CD4-positive, alpha-beta T cell treated with Interleukin-17A for 4 hours (primary cell): ENCODE data around the gene ARL16.

Source experiments
- DNase-seq: peaks from one replicate; pipeline ENCODE4 v3.0.0-alpha.2; 2020; ENCODE audit warnings: mixed read lengths

ARL16 gene

DNA sequence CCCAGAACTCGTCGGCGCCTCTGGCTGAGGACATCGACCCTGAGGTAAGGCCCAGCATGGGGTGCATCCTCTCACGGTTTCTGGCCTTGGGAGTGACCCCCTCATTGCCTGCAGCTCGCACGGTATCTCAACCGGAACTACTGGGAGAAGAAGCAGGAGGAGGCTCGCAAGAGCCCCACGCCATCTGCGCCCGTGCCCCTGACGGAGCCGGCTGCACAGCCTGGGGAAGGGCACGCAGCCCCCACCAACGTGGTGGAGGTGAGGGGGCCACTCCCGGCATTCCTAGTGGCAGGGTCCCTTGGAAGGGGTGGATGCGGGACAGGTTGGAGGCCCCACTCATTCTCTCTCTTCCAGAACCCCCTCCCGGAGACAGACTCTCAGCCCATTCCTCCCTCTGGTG is 11.2 kb upstream of the ARL16 start:
- DNase-seq: no peak

DNA sequence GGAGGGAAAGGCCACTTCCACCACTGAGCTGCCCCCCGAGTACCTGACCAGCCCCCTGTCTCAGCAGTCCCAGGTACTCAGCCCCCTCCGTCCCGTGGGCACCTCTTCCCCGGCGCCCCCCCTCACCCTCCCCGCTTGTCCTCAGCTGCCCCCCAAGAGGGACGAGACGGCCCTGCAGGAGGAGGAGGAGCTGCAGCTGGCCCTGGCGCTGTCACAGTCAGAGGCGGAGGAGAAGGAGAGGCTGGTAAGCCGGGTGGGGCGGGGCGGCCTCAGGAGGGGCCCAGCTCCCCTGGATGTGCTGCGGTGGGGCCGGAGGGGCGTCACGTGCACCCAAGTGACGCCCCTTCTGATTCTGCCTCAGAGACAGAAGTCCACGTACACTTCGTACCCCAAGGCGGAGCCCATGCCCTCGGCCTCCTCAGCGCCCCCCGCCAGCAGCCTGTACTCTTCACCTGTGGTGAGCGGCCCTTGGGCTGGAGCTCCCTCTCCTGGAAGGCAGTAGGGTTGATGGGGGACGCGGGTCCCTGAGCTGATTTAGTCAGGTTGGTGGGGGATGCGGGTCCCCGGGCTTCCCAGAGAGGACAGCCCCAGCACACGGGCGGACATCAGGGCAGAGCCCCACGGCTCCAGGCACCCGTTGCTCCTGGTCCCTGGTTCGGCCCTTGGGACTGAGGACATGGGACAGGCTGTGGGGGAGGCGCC is 10.1 kb upstream of the ARL16 start:
- no peak for DNase-seq

DNA sequence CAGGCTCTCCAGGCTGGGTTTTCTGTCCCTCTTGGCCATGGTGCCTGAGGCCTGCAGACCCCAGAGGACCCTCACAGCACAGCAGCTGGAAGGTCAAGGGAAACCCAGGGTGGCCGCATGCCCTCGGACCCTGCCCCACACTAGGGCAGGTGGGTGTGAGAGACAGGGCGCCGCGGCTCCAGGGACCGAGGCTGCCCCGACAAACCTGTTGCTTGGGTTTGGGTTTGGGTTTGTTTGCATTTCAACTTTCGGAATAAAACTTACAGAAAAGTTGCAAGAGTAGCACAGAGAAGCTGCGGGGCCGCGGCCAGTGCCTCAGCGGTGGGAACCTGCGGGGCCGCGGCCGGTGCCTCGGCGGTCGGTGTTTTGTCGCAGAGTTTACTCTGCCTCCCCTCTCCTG is 8.0 kb upstream of the ARL16 start:
- DNase-seq: no peak

DNA sequence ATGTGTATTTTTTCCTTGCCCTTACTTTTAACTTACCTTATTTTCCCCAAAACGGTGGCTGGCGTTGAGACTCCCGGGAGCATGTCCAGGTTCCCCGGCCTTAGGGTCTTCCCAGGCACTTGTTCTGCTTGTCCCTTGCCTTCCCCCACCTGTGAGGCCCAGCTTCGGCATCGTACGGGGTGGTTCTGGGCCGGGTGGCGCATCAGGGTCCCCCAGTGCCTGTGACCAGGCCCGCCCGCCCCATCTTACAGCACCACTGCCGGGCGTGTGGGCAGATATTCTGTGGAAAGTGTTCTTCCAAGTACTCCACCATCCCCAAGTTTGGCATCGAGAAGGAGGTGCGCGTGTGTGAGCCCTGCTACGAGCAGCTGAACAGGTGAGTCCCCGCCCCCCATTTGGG is 7.6 kb upstream of the ARL16 start:
- no peak for DNase-seq

DNA sequence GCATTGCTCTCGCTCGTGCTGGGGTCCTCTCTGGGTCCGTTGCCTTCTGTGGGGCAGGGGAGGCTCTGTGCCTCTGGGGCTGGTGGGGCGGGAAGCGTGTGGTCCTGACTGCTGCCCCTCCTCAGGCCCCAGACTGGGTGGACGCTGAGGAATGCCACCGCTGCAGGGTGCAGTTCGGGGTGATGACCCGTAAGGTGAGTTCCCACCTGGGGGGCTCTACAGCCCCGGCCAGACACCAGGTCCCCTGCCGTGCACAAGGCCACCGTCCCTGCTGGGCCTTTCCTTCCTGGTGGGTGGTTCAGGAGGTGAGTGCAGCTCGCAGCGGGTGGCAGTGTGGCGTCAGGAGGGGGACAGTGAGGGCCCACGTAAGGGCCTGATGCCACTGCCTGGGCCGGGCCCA is 7.0 kb upstream of the ARL16 start:
- DNase-seq: no peak

DNA sequence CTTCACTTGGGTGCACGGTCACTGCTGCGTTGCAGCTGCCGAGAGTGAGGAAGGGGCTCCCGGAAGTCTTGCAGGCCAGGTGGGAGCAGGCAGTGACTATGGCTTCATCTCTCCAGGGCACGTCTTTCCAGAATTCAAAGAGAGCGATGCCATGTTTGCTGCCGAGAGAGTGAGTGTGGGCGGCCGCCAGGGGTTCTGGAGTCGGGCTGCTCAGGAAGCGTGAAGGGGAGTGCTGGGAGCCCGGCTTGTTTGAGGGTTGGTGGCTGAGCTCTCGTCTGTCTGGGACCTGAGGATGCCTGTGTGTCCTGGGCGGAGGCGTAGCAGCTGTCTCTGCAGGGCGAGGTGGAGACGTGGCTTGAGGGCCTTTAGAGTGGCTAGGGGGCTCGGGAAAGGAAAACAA is 6.5 kb upstream of the ARL16 start:
- DNase-seq: no peak

DNA sequence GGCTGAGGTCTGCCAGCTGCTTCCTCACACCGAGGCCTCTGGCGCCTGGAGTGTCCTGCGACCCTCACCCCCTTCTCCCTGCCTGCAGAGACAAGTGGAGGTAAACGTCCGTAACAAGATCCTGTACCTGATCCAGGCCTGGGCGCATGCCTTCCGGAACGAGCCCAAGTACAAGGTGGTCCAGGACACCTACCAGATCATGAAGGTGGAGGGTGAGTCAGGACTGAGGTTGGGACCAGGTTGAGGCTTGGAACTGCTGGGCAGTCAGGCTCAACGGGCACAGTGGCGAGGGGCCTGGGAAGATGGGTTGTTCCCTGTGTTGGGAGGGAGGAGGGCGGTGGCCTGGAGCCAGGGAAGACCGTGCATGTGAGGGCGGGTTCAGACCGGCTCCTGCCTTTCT is 5.0 kb upstream of the ARL16 start:
- no peak for DNase-seq

DNA sequence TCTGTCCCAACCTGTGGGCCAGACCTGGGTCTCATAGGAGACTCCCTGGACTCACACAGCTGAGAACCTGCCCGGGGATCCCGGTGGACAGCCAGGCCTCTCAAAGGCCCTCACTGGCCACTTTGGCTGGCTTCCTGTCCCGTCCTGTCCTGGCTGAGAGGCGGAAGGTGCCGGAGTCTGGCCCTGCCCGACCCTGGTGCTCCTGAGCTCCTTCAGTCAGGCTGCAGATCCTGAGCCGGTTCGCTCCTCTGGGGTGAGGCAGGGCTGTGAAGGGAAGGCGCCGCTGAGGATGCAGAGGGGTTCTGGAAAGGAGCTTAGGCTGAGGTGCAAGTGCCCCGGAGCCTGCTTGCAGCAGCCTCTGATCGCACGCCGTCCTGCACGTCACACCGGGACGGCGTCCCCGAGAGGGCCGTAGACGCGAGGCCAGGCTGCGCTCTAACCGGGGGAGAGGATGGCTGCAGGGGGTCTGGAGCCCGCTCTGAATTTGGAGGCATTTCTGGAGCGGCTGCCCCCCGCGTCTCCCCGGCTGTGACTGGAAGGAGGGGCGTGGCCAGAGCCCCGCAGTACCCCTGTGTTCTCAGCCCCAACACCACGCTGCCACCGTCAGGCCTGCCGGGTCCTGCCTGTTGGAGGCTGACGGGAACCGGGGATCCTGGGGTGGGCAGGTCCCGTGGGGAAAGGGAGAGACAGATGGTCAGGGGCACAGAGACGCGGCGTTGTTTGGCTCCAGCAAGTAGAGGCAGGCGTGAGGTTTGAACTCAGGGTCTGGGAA is 4.4 kb upstream of the ARL16 start:
- no peak for DNase-seq

DNA sequence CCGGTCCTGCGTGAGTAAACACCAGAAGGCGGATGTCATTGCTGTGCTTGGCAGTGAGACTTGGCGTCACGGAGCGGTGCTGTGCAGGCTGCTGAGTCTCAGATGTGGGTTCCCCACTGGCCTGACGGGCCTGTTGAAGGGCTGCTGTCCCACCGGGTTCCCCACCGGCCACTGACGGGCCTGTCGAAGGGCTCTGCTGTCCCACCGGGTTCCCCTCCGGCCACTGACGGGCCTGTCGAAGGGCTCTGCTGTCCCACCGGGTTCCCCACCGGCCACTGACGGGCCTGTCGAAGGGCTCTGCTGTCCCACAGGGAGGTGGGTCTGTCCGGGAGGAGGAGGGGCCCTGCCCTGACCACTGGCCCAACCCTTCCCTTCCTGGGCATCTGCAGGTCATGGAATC is 3.0 kb upstream of the ARL16 start:
- no peak for DNase-seq

DNA sequence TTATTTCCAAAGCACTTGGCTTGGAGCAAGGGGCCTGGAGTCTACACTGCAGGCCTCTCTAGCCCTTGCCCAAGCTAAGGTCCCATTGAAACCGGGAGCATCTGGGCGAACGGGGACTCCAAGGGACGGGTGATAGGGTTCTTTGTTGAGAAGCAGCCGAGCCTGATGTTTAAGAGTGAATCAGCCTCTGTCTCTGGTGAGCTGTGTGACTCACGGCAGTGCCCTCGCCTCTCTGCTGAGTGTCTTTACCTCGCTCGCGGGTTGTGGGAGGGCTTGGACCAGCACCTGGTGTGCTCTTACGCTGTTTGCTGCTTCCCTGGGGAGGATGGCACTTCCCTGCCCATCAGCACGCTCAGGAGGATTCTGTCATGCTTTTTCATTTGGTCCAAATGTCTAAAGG is 1.5 kb upstream of the ARL16 start:
- peak; percentile 41 for DNase-seq

DNA sequence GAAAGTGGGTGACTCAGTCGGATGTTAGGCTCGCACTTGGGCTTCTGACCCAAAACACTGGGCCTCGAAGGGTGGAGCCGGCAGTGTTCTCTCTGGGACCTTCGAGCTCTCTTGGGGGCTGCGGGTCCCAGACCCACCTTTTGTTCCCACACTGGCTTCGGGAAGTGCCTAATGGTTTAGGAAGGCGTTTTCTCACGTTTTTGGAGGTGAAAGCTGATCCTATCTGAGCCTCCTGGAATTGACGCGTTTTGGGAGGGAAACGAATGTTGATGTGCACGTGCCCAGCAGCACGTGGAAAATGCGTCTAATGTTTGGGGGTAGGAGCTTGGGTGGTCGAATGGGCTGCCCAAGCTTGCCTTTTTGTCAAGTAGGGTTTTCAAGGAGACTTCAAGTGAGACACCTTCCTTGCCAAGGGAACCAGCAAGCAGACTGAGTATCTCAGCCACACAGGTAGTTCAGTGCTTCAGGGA is 880 bp upstream of the ARL16 start:
- peak; percentile 28 for DNase-seq

DNA sequence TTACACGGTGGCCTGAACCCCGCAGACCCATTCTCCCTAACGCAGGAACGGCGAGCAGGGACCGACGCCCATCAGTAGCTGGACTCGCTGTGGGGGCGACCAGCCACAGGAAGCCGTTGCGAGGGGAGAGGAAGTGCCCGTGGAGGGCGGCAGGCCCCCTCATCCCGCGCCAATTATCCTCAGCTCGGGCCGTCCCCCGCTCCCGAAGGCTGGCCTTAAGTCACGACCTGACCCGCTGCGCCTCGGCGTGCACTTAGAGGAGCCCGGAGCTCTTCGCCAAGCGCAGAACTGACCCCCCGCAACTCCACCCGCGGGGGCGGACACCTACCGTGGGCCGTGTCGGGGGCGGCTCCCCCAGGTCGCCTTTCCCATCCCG is 401 bp downstream of the ARL16 start:
- DNase-seq: peak; percentile 13

DNA sequence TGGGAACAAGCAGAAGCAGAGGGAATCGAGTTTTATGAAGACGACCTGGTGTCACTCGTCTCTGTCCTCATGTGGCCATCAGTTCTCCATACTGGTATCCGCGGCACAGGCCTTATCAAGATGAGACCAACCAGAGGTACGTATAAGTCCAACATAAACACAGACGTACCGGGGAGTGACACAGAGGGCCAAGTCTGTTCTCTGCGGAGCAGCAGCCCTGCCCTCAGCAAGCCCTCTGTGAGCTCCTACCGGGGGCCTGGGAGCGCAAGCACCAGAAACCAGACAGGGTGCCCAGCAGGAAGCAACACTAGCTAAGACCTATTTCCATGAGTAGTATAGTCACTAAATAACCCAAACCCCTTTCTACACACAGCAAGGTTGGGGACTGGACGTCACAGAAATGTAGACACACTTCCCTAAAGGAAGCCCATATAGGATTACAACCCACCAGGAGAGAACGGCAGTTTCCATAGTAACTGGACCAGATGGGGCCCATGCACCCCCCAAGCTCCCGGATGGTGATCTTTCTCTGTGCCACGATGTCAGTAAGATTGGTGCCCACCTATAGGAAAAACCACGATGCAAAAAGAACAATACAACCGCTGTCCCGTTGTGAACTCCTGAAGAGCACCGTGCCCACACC is 911 bp downstream of the ARL16 start:
- DNase-seq: no peak

DNA sequence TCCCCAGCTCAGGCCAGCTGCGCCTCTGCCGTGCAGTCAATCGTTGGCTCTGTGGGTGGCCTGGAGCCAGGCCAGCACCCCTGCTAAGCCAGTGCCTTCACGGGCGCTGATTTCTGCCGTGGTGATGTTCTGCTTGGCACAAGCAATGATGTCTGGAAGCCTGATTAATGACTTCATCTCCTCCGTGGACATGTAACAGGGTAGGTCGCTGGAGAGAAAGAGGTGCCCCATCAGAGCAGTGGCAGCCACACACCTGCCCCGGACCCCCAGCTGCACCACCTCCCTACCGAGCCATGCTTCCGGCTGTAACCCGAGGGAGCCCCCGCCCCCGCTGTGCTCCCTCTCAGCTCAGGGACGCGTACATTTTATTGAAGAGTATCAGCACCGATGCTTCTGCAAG is 1.9 kb downstream of the ARL16 start:
- DNase-seq: no peak

DNA sequence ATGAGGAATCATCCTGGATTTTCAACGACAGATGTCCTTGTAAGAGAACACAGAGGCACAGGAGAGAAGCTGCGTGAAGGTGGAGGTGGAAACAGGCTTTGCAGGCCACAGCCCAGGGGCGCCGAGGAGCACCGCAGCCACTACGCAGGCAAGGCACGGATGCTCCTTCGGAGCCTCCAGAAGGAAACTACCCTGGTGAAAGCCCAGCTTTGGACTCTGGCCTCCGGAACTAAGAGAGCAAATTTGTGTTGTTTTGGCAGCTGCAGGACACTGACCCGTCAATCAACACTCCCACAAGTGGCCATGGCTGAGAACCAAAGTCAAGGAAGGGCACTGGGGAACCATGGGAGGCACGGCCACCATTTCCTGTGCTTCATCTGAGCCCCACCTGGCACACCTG is 3.4 kb downstream of the ARL16 start:
- DNase-seq: no peak

DNA sequence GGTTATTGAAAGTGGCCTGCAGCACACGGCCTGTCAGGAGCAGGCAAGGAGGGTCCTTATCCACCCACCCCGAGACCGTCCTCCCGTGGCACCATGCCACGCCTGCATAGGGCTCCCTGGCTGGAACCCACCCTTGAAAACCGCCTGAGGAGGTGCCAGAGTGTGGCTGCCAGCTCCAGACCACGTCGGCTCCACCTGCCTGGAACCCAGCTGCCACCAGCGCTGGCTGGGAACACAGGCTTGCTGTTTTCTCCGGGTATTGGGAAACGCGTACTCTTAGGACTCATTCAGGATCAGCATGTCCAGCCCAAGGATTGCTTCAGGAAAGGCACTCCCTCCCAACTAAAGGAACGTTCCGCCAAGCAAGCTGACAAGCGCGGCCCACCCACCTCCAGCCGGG is 6.7 kb downstream of the ARL16 start:
- DNase-seq: no peak

DNA sequence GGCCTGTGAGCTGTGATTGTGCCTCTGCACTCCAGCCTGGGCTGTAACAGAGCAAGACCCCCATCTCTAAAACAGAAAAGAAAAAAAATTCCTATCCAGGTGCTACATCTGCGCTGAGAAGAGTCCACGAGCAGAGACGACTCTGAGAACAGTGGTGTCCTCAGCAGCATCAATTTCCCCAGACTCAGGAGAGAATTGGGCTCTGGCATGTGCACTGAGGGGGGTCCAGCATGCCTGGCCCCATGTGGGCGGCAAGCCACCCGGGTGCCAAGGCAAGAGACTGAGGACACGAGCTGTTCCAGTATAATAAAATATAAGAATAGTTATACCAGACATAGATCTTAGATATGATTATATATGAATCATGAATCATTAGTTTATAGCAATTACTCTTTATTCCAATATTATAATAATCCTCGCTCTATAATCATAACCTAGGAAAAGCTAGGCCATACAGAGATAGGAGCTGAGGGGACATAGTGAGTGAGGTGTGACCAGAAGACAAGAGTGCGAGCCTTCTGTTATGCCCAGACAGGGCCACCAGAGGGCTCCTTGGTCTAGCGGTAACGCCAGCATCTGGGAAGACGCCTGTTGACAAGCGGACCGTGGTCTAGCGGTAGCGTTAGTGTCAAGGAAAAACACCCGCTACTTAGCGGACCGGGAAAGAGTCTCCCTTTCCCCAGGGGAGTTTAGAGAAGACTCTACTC is 7.9 kb downstream of the ARL16 start:
- DNase-seq: peak; percentile 20

DNA sequence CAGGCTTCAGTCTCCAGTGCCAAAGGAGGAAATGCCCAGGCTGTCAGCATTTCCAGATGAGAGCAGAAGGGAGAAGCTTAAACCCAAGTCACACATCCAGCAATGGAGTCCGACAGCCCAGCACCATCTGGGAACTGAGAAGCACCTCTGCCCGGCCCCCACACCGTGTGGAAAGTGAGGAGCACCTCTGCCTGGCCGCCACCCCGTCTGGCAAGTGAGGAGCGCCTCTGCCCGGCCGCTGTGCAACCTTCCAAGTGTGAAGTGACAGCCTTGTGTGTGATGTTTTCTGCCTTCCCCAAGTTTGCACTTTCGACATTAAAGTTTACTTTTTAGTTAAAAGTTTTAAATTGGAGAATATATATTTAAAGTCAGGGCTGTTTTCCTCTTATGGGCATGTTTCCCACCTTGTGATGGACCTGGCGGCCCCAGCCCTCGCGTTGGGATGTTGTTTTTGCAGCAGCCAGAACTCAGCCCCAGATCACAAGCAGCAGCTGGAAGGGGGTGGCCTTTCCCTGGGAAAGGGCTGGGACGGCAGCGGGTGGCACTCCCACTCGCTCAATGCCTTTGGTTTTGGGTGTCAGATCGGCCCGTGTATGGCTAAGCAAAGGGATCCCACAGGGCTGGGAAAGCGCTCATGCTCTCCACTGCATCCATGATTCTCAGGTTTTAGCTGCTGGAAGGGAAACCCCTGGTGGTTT is 9.9 kb downstream of the ARL16 start:
- DNase-seq: no peak

DNA sequence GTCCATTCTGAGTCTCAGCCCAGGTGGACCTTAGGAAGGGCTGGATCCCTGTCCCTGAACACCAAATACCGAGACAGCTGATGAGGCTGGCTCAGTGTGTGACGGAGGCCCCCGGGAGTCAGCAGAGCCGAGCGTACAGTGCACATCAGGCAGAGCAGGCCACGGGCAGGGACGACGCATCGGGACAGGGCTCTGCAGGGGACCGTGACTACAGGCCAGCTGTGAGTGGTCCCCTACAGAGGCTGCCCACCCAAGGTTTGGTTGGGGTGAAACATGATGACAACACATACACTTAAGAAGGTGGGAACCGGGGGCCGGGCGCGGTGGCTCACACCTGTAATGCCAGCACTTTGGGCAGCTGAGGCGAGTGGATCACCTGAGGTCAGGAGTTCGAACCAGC is 10.6 kb downstream of the ARL16 start:
- DNase-seq: no peak

DNA sequence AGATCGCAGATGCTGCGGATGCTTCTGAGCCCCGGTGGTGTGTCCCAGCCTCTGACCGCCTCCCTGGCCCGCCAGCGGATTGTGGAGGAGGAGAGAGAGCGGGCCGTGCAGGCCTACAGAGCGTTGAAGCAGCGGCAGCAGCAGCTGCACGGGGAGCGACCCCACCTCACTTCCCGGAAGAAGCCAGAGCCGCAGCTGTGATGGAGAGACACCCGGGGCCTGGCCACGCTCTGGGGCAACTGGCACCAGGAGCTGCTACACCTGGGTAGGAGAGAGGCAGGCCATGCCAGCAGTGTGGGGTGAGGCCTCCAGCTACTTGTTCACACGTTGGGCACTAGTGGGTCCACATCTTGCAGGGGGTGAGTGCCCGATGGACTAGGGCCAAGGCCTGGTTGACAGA is 11.1 kb downstream of the ARL16 start:
- DNase-seq: no peak

DNA sequence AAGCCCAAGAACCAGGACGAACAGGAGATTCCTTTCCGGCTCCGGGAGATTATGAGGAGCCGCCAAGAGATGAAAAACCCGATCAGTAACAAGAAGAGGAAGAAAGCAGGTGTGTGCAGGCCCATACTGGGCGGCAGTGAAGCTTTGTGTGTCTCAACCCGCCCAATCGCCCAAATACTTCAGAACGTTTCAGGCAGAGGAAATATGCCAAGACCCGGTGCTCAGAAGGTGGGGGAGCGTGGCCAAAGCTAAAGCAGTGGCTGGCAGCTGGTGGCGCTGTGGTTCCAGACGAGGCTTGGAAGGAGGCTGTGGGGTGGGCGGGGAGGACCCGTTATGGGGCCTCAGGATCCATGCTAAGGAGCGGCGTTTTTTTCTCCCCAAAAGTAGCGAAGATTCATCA is 15.8 kb downstream of the ARL16 start:
- DNase-seq: peak; percentile 15

DNA sequence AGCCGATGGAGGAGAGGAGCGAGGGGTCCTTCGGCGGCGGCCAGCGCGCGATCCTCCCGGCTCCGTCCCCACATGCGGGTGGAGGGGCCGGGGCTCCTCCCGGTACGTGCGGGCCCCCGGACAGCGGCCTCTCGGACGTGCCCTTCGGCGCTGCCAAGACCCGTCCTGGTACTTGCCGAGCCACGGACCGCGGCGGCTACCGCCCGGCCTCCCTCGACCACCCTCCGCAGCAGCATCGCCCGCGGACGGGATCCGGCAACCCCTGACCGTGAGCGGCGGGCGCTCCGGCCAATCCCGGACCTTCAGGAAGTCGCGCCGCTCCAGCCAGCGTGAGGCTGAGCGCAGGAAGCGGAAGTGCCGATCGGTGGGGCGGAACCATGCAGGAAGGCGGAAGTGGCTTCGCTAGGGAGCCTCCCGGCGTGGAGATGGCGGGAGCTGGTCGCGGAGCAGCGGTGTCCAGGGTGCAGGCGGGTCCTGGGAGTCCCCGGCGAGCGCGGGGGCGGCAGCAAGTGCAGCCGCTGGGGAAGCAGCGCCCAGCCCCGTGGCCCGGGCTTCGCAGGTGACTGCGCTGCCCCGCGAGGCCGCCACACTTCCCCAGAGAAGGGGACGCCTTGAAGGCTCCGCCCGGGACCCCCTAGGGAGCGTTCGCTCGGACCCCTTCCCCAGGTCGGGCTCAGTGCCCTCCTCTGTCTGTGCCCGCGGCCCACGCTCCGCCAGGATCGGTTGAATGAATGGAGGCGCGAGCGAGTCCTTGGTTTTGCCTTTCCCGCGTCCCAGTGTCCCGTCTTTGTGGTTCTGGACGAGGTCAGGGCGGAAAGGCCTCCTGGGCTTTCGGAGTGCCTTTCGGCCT is 17.0 kb downstream of the ARL16 start, which contains the start of the genes CCDC137 and OXLD1:
TSS of gene CCDC137 (plus strand) at position 396 of the 850 bp plus-strand sequence. CDS start at position 426, 30 bp downstream.
TSS of gene OXLD1 (minus strand) at position 264 of the 850 bp plus-strand sequence. CDS start at position 236, 28 bp downstream.
- DNase-seq: peak; percentile 95
